Suprapubic skin (tissue), 4 donors: Measurements from ENCODE around the gene NIM1K.

Experiments
- POLR2A ChIP-seq, 2 donors: fragments of 450-650 bp; IDR thresholded peaks; one replicate each; pipeline ENCODE4 v1.6.1; 2017; ENCODE audit warnings: antibody characterized with exemption in 2 of 2, mild to moderate bottlenecking in 2 of 2, moderate library complexity in 2 of 2
- POLR2AphosphoS5 ChIP-seq, 3 donors: sonication (generic); formaldehyde crosslinking; IDR thresholded peaks; one replicate each; pipeline ENCODE4 v1.6.1; 2017; ENCODE audit warnings: antibody characterized with exemption in 3 of 3
- TF ChIP-seq, protein P1 (sequence below), 2 donors: fragments of 200-600 bp in 1 of 2; fragments of 450-650 bp in 1 of 2; sonication (generic) in 1 of 2; IDR thresholded peaks; one replicate each; pipeline ENCODE4 v1.5.1; 2016 to 2019; ENCODE audit warnings: antibody characterized with exemption in 2 of 2, mild to moderate bottlenecking in 1 of 2, moderate library complexity in 1 of 2

DNA sequence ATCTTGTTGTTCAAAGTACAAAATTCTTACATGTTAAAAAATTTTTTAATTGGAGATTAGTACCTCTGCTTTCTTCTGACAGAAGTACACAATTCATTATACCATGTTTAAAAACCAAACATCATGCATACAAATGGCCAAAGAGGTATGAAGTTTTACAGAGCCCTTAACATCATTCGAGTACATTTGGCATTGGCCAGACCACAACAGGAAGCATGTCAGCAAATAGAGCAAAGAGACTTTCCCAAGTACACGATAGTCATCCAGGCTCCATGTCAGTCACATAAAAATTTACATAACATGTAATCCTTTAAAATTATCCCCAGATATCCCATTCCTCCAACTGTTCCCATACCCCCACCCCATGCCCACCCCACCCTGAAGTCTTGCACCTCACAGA is 98.7 kb downstream of the NIM1K start:
- TF ChIP-seq POLR2A (IDR thresholded peaks at IDR 0.05) (no peak), POLR2AphosphoS5 (IDR thresholded peaks at IDR 0.05) (no peak)
- TF ChIP-seq, protein P1, sequence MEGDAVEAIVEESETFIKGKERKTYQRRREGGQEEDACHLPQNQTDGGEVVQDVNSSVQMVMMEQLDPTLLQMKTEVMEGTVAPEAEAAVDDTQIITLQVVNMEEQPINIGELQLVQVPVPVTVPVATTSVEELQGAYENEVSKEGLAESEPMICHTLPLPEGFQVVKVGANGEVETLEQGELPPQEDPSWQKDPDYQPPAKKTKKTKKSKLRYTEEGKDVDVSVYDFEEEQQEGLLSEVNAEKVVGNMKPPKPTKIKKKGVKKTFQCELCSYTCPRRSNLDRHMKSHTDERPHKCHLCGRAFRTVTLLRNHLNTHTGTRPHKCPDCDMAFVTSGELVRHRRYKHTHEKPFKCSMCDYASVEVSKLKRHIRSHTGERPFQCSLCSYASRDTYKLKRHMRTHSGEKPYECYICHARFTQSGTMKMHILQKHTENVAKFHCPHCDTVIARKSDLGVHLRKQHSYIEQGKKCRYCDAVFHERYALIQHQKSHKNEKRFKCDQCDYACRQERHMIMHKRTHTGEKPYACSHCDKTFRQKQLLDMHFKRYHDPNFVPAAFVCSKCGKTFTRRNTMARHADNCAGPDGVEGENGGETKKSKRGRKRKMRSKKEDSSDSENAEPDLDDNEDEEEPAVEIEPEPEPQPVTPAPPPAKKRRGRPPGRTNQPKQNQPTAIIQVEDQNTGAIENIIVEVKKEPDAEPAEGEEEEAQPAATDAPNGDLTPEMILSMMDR (IDR thresholded peaks at IDR 0.05): no peak
